GM19324 (cell line): Measurements from ENCODE around the gene INPP5D.

ENCODE experiments used
- ATAC-seq: cut with Tn5 transposase; IDR thresholded peaks from one replicate; pipeline ENCODE4 v1.9.1; 2021; ENCODE audit warnings: mild to moderate bottlenecking, moderate library complexity; ENCODE audit not compliant: unreplicated experiment, low FRiP score

Gene INPP5D

DNA sequence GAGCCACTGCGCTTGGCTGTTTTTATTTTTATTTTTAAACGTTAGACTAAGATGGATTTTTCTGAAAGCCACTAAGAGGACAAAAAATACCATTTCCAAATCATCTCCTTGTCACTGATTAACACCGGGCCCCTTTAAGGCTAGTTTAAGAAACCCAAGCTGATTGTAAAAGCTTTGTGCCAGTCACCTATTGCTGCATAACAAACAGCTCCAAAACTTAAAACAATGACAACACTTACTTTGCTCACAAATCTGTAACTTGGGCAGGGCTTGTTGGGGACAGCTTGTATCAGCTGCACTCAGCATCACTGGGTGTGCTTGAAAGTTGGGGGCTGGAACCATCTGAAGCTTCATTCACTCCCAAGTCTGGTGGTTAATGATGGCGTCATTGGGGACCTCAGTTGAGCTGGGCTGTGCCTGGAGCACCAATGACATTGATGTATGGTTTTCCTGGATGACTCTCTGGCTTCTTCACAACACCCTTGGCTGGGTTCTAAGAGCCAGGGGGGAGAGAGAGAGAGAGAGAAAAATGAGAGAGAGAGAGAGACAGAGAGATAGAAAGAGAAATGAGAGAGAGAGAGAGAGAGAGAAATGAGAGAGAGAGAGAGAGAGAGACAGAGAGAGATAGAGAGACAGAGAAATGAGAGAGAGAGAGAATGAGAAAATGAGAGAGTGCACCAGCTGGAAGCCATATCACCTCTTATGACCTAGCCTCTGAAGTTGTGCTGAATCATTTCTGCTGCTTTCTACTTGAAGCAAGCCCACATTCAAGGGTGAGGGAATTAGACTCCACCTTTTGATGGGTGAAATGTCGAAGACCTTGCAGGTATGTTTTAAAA lies 165.3 kb downstream of the INPP5D start:
- no peak for ATAC-seq

DNA sequence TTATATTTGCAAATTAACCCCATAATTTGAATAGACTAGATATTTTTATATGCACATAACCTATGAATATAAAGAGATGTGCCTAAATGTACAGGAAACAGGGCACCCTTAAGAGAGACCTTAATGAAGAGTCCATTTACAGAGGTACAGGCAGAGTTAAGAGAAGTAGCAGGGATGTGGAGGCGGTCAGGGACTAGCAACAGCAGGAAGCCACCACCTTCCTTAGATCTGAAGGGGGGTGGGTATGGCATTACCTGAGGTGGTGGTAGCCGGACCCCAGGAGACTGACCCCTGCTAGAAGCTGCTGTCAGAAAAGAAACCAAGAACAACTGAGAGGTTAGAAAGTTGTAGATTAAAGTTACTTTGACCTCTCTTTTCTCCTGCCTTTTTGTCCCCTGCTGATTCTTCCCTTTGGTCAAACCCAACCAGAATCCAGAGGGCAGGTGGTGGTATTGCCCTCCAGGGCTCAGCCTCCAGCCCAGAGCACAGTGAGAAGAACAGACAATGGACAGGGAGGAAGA lies 166.4 kb downstream of the INPP5D start:
- no peak for ATAC-seq

DNA sequence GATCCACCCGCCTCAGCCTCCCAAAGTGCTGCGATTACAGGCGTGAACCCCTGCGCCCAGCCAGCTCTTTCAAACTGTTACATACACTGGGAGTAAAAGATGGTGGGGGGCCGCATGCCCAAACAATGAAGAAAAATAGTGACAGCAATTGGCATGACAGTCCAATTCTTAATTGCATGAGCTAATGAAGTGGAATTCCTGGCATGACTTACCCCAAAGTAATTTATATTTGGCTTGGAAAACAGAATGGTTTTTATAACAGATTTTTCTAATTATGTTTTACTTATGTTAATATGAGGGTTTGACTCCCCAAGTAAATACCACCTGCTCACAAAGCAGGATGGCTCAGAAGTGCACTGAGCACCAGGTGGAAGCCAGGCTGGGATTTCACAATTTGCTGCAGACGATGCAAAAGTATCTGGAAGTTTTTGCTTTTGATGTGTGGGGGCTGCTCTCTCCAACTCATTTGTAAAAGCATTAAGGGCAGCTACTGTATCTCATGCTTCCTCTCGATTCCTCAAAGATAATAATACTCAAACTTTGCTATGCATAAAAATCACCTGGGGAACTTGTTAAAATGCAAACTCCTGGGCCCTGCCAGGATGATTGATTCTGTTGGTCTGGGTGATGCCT lies 167.3 kb downstream of the INPP5D start:
- ATAC-seq, result no peak

DNA sequence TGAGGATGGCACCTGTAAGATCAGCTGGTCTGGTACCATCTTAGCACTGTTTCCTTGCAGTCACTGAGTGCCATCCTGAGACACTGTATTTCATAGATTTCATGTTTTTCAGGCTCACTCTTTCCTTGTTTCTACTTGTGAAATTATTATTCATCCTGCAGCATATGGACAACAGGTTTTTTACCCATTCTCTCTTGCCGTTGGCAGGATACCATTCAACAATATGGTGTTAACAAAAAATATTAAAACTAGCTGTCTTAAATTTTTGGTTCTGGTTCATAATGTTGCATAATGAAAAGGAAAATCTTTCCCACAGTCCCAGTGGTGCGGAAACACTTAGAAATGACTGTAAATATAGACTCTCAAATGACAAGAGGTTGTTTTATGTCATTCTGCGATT lies 168.2 kb downstream of the INPP5D start:
- no peak for ATAC-seq

DNA sequence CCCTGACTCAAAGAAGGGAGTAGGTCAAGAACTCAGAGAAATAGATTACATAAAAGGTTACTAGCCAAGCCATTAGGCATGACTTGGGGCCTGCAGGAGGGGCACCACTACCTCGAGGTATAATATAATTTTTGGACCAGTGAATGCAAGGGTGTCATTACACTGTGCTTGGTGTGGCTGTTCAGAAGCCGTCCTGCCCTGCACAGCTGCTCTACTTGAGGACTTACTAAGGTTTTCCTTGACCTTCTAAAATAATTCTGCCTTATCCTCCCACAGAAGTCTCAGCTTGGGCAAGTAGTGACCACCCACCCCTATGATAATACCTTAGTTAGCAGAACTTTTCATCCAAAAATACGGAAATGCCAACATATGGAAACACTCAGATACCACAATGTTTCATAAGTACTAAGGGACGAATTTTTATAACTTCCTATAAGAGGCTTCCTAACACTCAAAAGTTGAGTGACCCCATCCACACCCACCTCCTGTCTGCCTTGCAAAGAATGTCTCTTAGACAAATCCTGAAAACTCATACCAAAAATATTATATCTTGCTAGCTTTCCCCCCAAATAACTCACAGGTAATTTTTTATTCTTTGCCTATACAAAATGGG lies 173.6 kb downstream of the INPP5D start:
- ATAC-seq, result no peak

DNA sequence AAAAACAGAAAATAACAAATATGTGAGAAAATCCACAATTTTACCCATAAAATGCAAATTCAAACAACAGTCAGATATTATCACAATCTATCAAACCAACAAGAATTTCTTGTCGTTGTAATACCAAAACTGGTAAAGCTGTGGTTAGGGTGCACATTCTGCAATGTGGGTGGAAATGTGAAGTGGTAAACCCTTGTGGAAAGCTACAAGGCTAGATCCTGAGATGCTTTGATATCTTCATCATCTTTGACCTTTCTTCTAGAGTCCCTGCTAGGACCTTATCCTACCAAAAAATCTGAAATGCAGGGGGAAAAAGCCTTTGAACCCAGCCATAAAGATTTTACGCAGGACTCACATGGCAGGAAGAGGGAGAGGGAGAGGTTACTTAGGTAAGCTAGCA lies 174.1 kb downstream of the INPP5D start:
- no peak for ATAC-seq

DNA sequence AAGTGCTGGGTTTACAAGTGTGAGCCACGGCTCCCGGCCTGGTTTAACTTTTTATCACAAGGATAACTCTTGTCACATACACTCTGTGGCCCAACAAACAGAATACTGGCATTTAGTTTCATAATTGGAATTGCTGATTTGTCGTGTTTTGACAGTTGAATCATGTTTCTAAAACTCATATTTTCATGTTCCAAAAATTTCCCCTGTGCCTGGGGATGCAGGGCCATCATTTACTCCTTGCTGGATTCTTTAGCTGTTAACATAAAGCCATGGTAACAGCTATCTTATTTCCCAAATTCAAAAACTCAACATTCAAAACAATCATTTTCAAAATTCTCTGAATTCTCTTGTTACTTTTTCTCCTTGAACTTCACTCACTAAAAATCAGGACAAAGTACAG lies 174.9 kb downstream of the INPP5D start:
- ATAC-seq, result no peak

DNA sequence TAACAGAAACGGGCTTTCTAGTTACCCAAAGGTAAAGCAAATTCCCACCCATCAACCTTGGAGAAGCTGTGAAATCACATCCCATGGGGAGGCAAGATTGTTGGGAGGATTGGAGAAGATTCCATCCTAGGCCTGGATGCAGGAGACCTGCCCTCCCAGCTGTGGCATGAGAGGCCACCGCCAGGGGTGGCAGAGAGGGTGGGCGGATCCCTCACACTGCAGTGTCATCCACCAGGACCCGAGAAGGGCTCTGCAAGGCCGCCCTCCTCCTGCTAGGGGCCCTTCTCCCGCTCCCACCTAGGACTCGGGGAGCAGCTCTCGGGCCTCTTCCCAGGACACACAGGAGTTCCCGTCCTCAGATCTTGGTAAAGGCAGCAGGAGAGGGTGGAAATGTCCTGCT lies 175.8 kb downstream of the INPP5D start:
- ATAC-seq, result no peak

DNA sequence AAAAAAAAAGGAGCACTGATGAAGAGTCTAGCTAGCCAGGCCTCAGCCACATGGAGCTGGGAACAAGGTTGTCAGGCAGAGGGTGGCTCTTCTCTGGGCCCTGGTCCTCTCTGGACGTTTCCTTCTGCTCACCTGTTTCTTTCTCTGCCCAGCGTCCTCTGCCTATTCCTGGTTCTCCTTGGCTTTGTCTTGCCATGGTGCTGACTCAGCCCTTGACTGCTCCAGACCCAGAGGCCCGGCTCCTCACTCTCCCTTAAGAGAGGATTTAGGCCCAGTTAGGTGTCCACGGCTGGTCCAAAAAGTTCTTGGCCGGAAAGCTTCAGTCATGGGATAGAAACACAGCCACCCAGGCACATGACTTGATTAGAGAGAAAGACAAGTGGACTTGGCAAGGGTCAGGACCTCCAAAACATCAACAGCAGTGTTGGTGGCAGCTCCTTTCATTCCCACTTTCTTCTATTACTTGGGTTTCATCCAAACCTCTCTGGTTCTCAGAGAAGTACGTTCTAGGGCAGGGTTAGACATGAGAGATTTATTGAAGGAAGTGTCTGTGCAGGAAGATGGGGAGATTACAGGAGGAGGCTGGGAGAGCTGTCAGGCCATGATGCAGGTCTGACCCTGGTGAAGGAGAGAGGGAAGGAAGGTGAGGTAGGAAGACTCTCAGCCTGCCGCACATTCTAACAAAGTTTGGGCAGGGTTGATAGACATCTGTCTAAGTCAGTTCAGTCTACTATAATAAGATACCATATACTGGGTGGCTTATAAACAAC lies 176.9 kb downstream of the INPP5D start:
- no peak for ATAC-seq

DNA sequence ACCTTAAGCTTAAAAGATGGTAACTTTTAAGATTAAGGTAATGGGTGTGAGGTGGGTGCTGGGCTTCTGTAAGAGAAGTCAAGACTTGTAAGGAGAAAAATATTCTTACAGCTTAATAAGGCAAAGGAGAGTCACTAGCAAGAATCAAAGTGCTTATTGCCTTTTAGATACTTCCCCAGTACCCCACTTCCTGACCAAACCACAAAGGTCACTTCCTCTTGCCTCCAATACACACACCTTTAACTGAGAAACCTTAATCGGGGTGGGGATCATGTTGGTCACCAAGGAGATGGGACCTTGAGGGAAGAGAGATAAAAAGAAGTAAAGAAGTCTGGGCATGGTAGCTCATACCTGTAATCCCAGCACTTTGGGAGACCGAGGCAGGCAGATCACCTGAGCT lies 180.8 kb downstream of the INPP5D start:
- ATAC-seq, result no peak

DNA sequence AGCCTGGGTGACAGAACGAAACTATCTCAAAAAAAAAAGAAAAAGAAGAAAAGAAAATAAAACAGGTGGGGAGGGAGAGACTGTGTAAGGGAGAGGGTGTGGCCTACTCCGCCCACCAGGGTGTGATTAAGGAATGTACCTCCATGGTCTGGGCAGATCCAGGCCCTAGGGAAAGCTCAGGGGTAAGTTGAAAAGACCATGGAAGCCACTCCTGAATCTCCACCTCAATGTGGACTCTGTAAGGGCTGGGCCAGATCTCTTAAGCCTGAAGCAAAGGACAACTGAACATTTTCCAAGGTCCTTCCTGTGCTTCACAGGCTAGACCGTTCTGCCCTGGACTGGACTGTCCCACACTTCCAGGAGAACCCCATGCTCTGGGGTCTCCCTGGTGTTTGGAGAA lies 181.7 kb downstream of the INPP5D start:
- ATAC-seq, result no peak

DNA sequence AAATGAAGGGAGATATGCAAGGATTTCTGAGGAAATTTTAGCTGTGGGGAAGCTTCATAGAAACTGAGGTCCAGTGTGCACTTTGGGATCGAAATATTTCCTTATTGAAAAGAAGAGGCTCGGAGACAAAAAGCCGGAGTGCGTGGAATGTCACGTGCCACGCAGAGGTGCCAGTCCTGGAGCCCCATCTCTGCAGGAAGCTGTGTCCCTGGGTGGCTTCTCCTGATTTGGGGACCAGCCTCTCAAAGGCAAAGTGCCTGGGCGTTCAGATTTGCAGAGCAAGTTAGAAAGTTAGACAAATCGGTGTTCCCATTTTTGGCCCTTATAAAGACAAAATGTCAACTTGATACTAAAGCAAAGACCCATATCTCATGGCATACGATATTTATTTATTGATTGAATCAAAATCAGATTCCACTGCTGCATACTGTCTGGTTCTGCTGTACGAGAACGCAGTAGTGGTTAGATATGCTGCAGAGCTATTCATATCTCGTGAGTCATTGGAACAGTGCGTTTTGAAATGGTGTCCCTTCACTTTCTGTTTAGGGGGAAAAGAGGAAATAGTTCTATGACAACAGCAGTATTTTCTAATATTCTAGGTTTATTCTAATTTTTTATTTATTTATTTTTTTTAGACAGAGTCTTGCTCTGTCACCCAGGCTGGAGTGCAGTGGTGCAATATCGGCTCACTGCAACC lies 182.2 kb downstream of the INPP5D start:
- ATAC-seq, result no peak

DNA sequence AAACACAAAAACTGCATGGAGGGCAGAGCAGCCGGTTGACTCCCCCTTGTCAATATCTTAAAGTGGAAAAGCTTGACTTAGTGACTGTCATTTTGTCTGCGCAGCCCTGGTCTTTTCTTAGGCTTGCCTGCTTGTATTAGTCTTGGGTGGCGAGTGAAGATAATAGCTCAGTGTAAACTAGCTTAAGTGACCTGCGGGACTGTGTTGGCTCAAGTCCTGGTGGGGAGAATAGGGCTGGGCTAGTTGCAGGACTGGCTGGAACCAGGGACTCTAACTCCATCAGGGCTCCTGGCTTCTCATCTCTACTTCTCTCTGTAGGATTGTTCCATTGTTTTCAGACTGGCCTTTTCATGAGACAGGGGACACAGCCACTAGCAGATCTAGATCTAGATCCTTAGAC lies 183.2 kb downstream of the INPP5D start:
- ATAC-seq, result no peak

DNA sequence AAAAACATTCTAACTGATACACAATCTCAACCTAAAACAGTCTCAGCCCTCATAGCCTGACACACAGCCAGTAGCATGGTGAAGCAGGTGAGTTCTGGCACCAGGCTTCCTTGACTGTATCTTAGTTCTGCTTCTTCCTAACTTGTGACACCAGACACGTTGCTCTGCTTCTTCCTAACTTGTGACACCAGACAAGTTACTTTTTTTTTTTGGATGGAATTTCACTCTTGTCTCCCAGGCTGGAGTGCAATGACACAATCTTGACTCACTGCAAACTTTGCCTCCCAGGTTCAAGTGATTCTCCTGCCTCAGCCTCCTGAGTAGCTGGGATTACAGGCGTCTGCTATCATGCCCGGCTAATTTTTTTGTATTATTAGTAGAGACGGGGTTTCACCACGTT lies 184.7 kb downstream of the INPP5D start:
- ATAC-seq, result no peak

DNA sequence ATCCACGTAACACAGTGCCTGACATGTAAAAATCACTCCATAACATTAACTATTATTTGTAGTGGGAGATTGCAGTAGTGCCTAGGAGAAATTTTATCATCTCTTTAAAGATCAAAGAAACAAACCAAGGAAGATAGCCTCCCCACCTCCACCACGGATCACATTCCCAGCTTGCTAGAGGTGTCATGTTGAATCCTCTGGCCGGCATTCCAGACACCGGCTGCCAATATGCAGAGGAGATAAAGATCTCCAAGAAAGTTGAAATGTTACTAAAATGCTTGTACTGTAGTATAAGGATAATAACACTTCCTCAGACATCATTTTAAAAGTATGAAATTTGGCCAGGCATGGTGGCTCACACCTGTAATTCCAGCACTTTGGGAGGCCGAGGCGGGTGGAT lies 185.3 kb downstream of the INPP5D start:
- no peak for ATAC-seq

DNA sequence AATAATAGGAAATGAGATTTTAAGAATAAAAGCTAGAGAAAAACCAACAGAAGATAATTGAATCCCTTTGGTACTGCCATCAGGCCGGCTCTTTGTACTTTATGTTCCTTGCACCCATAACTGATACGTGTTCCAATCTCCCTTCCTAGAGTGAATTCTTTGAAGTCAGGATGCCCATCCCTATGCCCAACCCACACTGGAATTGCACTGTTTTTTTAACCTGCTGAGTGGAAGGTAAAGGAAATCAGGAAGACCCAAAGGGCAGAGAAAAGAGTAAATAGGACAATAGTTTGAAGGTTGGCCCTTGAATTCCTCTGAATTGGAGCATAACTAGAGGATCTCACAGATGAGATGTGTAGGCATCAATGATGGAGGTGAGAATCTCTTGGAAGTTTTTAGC lies 187.0 kb downstream of the INPP5D start:
- ATAC-seq, result no peak

DNA sequence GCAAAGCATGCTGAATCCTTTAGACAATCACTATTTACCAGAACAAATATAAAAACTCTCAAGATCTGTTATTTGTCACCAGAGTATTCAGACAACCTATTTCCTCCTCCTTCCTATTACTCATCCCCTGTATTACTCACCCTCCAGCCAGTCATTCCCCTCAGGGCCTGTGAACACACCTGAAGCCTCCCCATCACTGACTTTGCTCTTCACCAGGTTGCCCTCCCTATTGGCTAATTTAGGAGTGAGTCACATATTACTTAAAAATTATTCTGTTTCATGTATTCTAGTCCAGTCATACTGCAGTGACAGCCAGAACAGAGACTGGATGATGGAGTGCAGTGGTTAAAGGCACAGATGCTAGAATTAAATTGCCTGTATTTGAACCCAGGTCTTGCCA lies 187.6 kb downstream of the INPP5D start:
- ATAC-seq, result no peak

DNA sequence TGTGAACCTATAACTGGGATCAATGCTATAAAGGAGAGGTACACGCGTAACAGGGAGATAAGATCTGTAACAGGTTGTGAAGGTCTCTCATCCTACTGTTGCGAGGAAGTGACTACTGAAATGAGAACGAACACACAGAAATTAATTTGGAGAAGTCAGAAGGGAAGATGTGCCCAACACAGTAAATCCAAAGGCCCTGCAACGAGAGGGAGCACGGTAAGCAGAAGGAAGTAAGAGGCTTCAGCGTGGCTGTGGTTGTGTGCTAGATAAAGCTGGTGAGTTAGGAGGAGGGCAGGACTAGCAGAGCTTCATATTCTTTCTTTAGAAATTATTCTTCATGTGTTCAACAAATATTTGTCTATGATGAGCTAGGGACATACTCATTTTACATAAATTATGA lies 188.9 kb downstream of the INPP5D start:
- no peak for ATAC-seq

DNA sequence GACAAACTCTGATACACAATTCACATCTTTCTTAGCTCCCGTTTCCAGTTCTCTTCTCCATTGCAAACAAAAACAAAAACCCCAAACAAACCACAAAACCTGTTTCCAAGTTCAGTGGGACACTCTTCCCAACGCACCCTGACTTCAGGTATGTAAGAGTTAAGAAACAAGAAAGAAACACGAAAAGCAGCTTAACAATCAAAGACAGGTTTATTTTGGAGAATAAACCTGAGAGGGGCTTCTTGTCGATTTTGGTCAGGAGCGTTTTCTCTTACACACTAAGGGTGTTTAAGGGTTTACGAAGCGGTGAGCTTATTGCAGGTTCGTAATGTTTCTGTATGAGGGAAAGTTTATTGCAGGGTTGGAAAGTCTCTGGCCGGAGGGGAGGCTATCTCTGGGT lies 190.4 kb downstream of the INPP5D start:
- ATAC-seq, result no peak

DNA sequence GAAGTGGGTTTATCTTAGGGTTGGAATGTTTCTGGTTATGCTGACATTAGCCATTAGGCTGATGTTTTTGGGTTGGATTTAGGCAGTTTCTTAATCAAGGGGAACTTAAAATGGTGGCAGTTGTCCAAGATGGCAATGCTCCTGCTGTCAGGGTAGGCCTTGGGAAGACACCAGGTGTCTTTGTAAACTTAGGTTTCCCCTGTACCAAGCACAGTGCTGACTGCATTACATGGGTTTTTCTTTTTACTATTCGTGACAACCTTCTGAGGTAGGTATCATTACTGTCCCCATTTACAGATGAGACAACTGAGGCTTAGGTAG lies 190.8 kb downstream of the INPP5D start:
- ATAC-seq, result peak; percentile 14
